Thyroid gland (tissue), 4 donors: ENCODE results near the gene DPYD.

ENCODE experiments used
- POLR2A ChIP-seq, 2 donors: fragments of 450-650 bp; IDR thresholded peaks; one replicate each; pipeline ENCODE4 v1.6.1; 2017; ENCODE audit warnings: antibody characterized with exemption in 2 of 2, mild to moderate bottlenecking in 2 of 2, moderate library complexity in 1 of 2
- TF ChIP-seq, protein P1 (sequence below), 6 experiments: fragments of 200-600 bp in 3 of 6; fragments of 450-650 bp in 3 of 6; sonication (generic) in 3 of 6; IDR thresholded peaks; one replicate each; pipeline ENCODE4 v1.5.1; 2016 to 2019; ENCODE audit warnings: antibody characterized with exemption in 6 of 6, mild to moderate bottlenecking in 2 of 6, inconsistent platforms in 1 of 6, moderate library complexity in 1 of 6

DNA sequence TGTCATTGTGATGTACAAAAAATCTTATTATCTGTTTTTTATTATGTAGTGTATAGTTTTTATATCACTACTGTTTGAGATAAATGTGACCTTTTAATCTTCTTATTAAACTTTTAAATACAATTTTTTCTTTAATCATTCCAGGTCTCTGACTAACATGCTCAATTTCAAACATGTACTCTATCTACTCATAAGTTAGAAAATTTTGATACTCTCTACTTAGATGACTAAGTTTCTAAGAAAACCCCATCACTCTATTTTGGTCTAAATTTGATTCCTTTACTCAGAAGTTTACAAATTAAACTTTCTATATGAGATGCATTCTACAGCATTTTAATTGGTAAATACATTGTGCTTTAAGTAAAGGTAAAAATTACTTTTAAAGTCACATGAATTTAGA lies 655.2 kb downstream of the DPYD start:
- TF ChIP-seq, protein P1, sequence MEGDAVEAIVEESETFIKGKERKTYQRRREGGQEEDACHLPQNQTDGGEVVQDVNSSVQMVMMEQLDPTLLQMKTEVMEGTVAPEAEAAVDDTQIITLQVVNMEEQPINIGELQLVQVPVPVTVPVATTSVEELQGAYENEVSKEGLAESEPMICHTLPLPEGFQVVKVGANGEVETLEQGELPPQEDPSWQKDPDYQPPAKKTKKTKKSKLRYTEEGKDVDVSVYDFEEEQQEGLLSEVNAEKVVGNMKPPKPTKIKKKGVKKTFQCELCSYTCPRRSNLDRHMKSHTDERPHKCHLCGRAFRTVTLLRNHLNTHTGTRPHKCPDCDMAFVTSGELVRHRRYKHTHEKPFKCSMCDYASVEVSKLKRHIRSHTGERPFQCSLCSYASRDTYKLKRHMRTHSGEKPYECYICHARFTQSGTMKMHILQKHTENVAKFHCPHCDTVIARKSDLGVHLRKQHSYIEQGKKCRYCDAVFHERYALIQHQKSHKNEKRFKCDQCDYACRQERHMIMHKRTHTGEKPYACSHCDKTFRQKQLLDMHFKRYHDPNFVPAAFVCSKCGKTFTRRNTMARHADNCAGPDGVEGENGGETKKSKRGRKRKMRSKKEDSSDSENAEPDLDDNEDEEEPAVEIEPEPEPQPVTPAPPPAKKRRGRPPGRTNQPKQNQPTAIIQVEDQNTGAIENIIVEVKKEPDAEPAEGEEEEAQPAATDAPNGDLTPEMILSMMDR (IDR thresholded peaks at IDR 0.05) = no peak
- TF ChIP-seq POLR2A (IDR thresholded peaks at IDR 0.05) = no peak
